Calu3 (cell line): Measurements from ENCODE around the gene UXT. TPM values are rescaled to one million over a fixed set of nuclear protein-coding genes. Genes with fewer than 3 reads are reported as not detected.

Experiments used
- BruUV-seq: library from RNA; stranded (reverse); fragments of 400-500 nt; replicated peaks from 2 replicates; lab custom pipeline; 2021; lab: Mats Ljungman, UMichigan
- CTCF ChIA-PET: fragments of 300-600 bp; sonication (Branson Sonifier 250); formaldehyde crosslinking; loops from one replicate; lab custom pipeline; 2022; ENCODE audit warnings: antibody characterized with exemption; lab: Charles Lee
- DNase-seq: peaks from one replicate; pipeline ENCODE4 v3.0.0; 2022
- H3K27ac Mint-ChIP-seq: one replicate; pipeline ENCODE4 v1.8.0; 2022; ENCODE audit warnings: mixed read lengths; ENCODE audit not compliant: unreplicated experiment
- H3K27me3 Mint-ChIP-seq: one replicate; pipeline ENCODE4 v1.8.0; 2022; ENCODE audit warnings: mixed read lengths; ENCODE audit not compliant: unreplicated experiment
- H3K36me3 Mint-ChIP-seq: one replicate; pipeline ENCODE4 v1.8.0; 2022; ENCODE audit warnings: mild to moderate bottlenecking, moderate library complexity, mixed read lengths; ENCODE audit not compliant: insufficient read depth, unreplicated experiment
- H3K4me1 Mint-ChIP-seq: one replicate; pipeline ENCODE4 v1.8.0; 2022; ENCODE audit warnings: mild to moderate bottlenecking, low read depth, mixed read lengths; ENCODE audit not compliant: unreplicated experiment
- H3K4me3 Mint-ChIP-seq: one replicate; pipeline ENCODE4 v1.8.0; 2022; ENCODE audit warnings: mild to moderate bottlenecking, low read depth, moderate library complexity, mixed read lengths; ENCODE audit not compliant: unreplicated experiment
- H3K9me3 Mint-ChIP-seq: one replicate; pipeline ENCODE4 v1.8.0; 2022; ENCODE audit warnings: low read depth, mixed read lengths; ENCODE audit not compliant: unreplicated experiment
- intact Hi-C: fragments of 100-400 bp; cut with micrococcal nuclease; formaldehyde crosslinking; loops from one replicate; pipeline ENCODE4 v1.10.0; 2022; ENCODE audit not compliant: unreplicated experiment
- total RNA-seq: library from RNA; stranded (reverse); gene quantifications from 2 replicates; pipeline ENCODE4 v1.2.3, GENCODE V29; 2022
- TF ChIP-seq, protein P1 (sequence below): fragments of 200-600 bp; IDR thresholded peaks from one replicate; pipeline ENCODE4 v1.8.0; 2022; ENCODE audit warnings: antibody characterized with exemption; ENCODE audit not compliant: unreplicated experiment

Gene UXT
- total RNA-seq, 1 experiment from 2014 or later = 112 TPM

DNA sequence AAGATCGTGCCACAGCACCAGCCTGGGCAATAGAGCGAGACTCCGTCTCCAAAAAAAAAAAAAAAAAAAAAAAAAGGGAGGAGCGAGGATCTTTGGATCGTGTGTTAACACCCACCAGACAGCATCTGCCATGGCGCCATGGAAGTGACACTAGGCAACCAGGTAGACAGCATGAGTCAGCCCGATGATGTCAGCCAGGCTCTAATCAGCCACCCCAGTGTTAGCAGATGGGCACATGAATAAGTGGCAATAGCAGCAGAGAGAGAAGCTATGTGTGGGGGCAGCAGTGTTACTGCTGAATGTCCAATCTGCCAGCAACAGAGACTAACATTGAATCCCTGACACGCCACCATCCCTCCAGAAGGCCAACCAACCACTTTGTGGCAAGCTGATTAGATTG lies 45.9 kb downstream of the UXT start:
- Mint-ChIP-seq H3K27me3 (peaks cover 52% of the 10 kb centered on the region), H3K9me3 (peaks cover 3% of the 10 kb centered on the region), H3K4me1 (no peaks in the 10 kb centered on the region), H3K36me3 (no peaks in the 10 kb centered on the region), H3K27ac (no peak overlapping the region), H3K4me3 (no peak overlapping the region)
- BruUV-seq = no TSS peak
- CTCF ChIA-PET = interaction anchor here (1.1 kb wide), 1 partner anchor 37 kb away, joined by 3 read pairs; the partner anchor contains the start of gene ELK1
- TF ChIP-seq, protein P1, sequence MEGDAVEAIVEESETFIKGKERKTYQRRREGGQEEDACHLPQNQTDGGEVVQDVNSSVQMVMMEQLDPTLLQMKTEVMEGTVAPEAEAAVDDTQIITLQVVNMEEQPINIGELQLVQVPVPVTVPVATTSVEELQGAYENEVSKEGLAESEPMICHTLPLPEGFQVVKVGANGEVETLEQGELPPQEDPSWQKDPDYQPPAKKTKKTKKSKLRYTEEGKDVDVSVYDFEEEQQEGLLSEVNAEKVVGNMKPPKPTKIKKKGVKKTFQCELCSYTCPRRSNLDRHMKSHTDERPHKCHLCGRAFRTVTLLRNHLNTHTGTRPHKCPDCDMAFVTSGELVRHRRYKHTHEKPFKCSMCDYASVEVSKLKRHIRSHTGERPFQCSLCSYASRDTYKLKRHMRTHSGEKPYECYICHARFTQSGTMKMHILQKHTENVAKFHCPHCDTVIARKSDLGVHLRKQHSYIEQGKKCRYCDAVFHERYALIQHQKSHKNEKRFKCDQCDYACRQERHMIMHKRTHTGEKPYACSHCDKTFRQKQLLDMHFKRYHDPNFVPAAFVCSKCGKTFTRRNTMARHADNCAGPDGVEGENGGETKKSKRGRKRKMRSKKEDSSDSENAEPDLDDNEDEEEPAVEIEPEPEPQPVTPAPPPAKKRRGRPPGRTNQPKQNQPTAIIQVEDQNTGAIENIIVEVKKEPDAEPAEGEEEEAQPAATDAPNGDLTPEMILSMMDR = no peak
- no peak for DNase-seq
- intact Hi-C loops = no loop called here

DNA sequence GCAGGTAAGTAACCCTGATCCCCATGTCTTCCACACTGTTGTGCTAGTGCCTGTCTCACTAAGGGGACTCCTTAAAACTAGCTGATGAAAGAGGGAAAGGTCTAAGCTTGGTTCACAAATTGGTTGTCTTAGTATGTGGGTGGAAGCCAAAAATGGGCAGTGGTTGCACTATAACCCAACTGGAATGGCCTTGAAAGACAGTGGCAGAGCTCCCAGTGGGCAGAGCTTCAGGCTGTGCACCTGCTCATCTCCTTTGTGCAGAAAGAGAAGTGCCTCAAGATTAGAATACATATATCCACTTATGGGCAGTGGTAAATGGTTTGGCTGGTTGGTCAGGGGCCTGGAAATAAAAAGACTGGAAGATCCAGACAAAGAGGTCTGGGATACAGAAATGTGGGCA lies 46.6 kb downstream of the UXT start:
- Mint-ChIP-seq H3K27me3 (peaks cover 52% of the 10 kb centered on the region), H3K36me3 (no peaks in the 10 kb centered on the region), H3K9me3 (peaks cover 3% of the 10 kb centered on the region), H3K4me3 (no peak overlapping the region), H3K4me1 (no peaks in the 10 kb centered on the region), H3K27ac (no peak overlapping the region)
- DNase-seq = no peak
- CTCF ChIA-PET = no interaction called here
- intact Hi-C loops = no loop called here
- BruUV-seq = no TSS peak
- TF ChIP-seq, protein P1 = no peak

DNA sequence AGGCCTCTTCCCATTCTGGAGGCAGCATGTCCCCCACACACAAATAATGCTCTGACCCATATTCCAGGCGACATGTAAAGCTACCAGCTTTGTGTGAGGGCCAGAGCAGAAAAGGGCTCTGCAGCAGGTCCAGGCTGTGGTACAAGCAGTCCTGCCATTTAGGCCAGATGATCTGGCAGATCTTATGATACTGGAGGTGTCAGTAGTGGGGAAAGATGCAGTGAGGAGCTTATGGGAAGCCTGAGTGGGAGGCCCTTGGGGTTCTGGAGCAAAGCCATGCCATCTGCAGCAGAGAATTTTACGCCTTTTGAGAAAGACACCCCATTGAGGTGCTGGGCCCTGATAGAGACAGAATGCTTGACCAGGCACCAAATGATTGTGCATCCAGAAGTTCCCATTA lies 47.1 kb downstream of the UXT start:
- Mint-ChIP-seq H3K27ac (no peak overlapping the region), H3K9me3 (peaks cover 3% of the 10 kb centered on the region), H3K36me3 (no peaks in the 10 kb centered on the region), H3K27me3 (peaks cover 48% of the 10 kb centered on the region), H3K4me1 (no peaks in the 10 kb centered on the region), H3K4me3 (no peak overlapping the region)
- no TSS peak for BruUV-seq
- CTCF ChIA-PET = no interaction called here
- TF ChIP-seq, protein P1 = no peak
- intact Hi-C loops = no loop called here
- no peak for DNase-seq

DNA sequence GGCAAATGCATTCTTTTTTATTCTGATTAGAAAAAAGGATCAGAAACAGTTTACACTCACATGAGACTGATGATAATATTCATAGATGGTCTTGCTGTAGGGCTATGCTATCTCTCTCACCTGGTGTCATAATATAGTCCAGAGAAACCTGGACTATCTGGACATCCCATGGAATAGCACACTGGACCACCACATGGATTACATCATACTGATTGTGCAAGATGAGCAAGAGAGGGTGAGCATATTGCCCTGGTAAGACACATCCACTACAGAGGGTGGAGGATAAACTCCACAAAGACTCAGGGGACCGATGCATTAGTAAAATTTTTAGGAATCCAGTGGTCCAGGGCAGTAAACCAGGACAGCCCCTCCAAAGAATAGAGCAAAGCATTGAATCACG lies 47.5 kb downstream of the UXT start:
- H3K9me3 Mint-ChIP-seq = peaks cover 3% of the 10 kb centered on the region

More for the DNA sequence above, 47.5 kb downstream of the UXT start:
- CTCF ChIA-PET = no interaction called here
- no TSS peak for BruUV-seq
- Mint-ChIP-seq H3K27ac (no peak overlapping the region), H3K4me1 (no peaks in the 10 kb centered on the region), H3K36me3 (no peaks in the 10 kb centered on the region), H3K4me3 (no peak overlapping the region), H3K27me3 (peaks cover 44% of the 10 kb centered on the region)
- intact Hi-C loops = no loop called here
- TF ChIP-seq, protein P1 = no peak
- DNase-seq = no peak
